HepG2 (cell line): Measurements from ENCODE around the gene CABP4. TPM values are rescaled to one million over a fixed set of nuclear protein-coding genes. Genes with fewer than 3 reads are reported as not detected.

Experiments
- AGO2 ChIP-seq: fragments of 200-400 bp; formaldehyde crosslinking; optimal IDR thresholded peaks from 2 replicates; pipeline ENCODE3; 2017; ENCODE audit warnings: mild to moderate bottlenecking, low read depth, low read length, moderate library complexity
- CC2D1A ChIP-seq: sonication (generic); formaldehyde crosslinking; IDR thresholded peaks from 2 replicates; pipeline ENCODE4 v1.8.1; 2023; ENCODE audit warnings: mild to moderate bottlenecking, missing genetic modification reagents
- HNRNPUL1 ChIP-seq: fragments of 200-400 bp; formaldehyde crosslinking; IDR thresholded peaks from 2 replicates; pipeline ENCODE4 v1.6.1; 2017; ENCODE audit warnings: low read depth, mild to moderate bottlenecking, low read length, moderate library complexity
- HOXA9 ChIP-seq: sonication (generic); formaldehyde crosslinking; IDR thresholded peaks from 2 replicates; pipeline ENCODE4 v1.8.1; 2022; ENCODE audit warnings: missing genetic modification reagents, mild to moderate bottlenecking, moderate library complexity, borderline replicate concordance
- KAT2B ChIP-seq: fragments of 150-350 bp; IDR thresholded peaks from 2 replicates; pipeline ENCODE4 v1.6.1; 2014; ENCODE audit warnings: low read depth, low read length, borderline replicate concordance
- KDM3A ChIP-seq: IDR thresholded peaks from 2 replicates; pipeline ENCODE4 v1.6.1; 2018; ENCODE audit warnings: low read depth, missing compliant biosample characterization
- NCOR1 ChIP-seq: fragments of 200-600 bp; sonication (generic); IDR thresholded peaks from 2 replicates; pipeline ENCODE4 v1.7.0; 2017; ENCODE audit warnings: antibody characterized with exemption, low read length, borderline replicate concordance
- NFYB ChIP-seq: sonication (generic); formaldehyde crosslinking; IDR thresholded peaks from 2 replicates; pipeline ENCODE4 v1.4.0; 2020; ENCODE audit warnings: missing genetic modification reagents
- TMF1 ChIP-seq: sonication (generic); formaldehyde crosslinking; IDR thresholded peaks from 2 replicates; pipeline ENCODE4 v1.8.1; 2022; ENCODE audit warnings: low read depth, missing genetic modification reagents
- ZNF224 ChIP-seq: sonication (generic); formaldehyde crosslinking; IDR thresholded peaks from 2 replicates; pipeline ENCODE4 v1.5.0; 2020; ENCODE audit warnings: mild to moderate bottlenecking, missing genetic modification reagents
- ZNF274 ChIP-seq: sonication (generic); formaldehyde crosslinking; IDR thresholded peaks from 2 replicates; pipeline ENCODE4 v1.5.1; 2020; ENCODE audit warnings: mild to moderate bottlenecking, missing genetic modification reagents
- ZNF546 ChIP-seq: sonication (generic); formaldehyde crosslinking; conservative IDR thresholded peaks from 2 replicates; pipeline ENCODE4 v1.8.1; 2023; ENCODE audit warnings: mild to moderate bottlenecking, missing genetic modification reagents
- ZNF567 ChIP-seq: sonication (generic); formaldehyde crosslinking; IDR thresholded peaks from 2 replicates; pipeline ENCODE4 v1.8.1; 2023; ENCODE audit warnings: mild to moderate bottlenecking, missing genetic modification reagents, borderline replicate concordance
- ZNF598 ChIP-seq: sonication (generic); formaldehyde crosslinking; IDR thresholded peaks from 2 replicates; pipeline ENCODE4 v1.5.1; 2020; ENCODE audit warnings: mild to moderate bottlenecking, missing genetic modification reagents, borderline replicate concordance
- ZNF615 ChIP-seq: sonication (generic); formaldehyde crosslinking; IDR thresholded peaks from 2 replicates; pipeline ENCODE4 v1.5.0; 2020; ENCODE audit warnings: mild to moderate bottlenecking, missing genetic modification reagents, borderline replicate concordance
- ZNF709 ChIP-seq: sonication (generic); formaldehyde crosslinking; IDR thresholded peaks from 2 replicates; pipeline ENCODE4 v1.5.0; 2020; ENCODE audit warnings: mild to moderate bottlenecking, missing genetic modification reagents
- ZNF841 ChIP-seq: sonication (generic); formaldehyde crosslinking; IDR thresholded peaks from 2 replicates; pipeline ENCODE4 v1.8.1; 2023; ENCODE audit warnings: missing genetic modification reagents, borderline replicate concordance
- polyA plus RNA-seq, 8 experiments: library from polyadenylated mRNA; depleted of rRNA in 3 of 8; stranded (reverse) in 7 of 8; unstranded in 1 of 8; fragments of >200 nt; fragmentation: Illumina TruSeq in 4 of 8; extraction: Trizol in 4 of 8; gene quantifications; 2 replicates each; pipeline versions ENCODE4 v1.2.1 to v1.2.3, GENCODE V29; 2011 to 2016; ENCODE audit warnings: low read depth in 4 of 8, missing spikeins in 1 of 8, mixed read lengths in 1 of 8; ENCODE audit not compliant: insufficient read depth in 1 of 8
- total RNA-seq, 5 experiments: library from RNA; depleted of rRNA; stranded (reverse); fragments of >200 nt; fragmentation: Illumina TruSeq; extraction: Trizol; gene quantifications; 2 replicates each; pipeline ENCODE4 v1.2.3, GENCODE V29; 2016; ENCODE audit warnings: low read depth in 1 of 5
- TF ChIP-seq, protein P1 (sequence below): sonication (generic); formaldehyde crosslinking; IDR thresholded peaks from 2 replicates; pipeline ENCODE4 v1.9.0; 2021; ENCODE audit warnings: missing genetic modification reagents, borderline replicate concordance
- TF ChIP-seq, protein P2 (sequence below): sonication (generic); formaldehyde crosslinking; IDR thresholded peaks from 2 replicates; pipeline ENCODE4 v1.4.0; 2020; ENCODE audit warnings: missing genetic modification reagents; ENCODE audit errors: not compliant biosample characterization
- TF ChIP-seq, protein P3 (sequence below): sonication (generic); formaldehyde crosslinking; IDR thresholded peaks from 2 replicates; pipeline ENCODE4 v1.4.0; 2020; ENCODE audit warnings: missing genetic modification reagents, borderline replicate concordance
- TF ChIP-seq, protein P4 (sequence below): IDR thresholded peaks from 2 replicates; pipeline ENCODE4 v1.6.1; 2016; ENCODE audit warnings: missing genetic modification reagents, missing compliant biosample characterization

CABP4 gene
- total and polyA plus RNA-seq, 2 of the 13 experiments (the other 11 are each of a cell fraction or from before 2014, with no cell fraction given): not detected

DNA sequence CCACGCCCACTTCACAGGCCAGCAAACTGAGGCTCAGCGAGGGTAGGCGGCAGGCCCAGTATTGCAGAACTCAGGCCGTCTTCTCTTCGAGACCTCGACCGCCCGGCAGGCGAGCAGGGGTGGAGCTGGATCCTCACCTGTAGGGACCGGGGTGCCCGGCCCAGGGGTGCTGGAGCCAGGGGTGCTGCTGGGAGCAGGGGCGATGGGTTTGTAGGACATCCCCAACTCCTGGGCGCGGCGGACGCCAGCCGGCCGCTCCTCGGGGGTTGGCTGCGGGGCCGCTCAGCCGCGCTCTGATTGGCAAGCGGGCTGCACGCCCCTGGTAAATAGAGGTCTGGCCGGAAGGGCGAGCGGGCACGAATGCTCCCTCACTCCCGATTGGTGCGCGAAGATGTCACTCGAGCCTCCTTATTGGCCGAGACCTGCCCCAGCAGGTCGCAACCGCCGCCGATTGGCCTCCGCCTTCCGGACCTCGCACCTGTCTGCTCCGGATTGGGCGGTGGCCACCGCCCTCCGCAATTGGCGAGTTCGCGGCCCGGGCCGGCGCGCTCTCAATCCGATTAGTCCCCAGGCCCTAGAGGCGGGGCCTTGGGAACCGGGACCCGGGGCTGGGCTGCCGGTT, 52.8 kb downstream of the CABP4 start, which contains the start of gene CDK2AP2 (continued):
- TF ChIP-seq ZNF841 (no peak), HOXA9 (no peak), AGO2 (peak; percentile 54), ZNF224 (CRISPR knock-in tag) (0 out of 2 replicates have a peak, but pooled peaks have one; percentile 55), KDM3A (peak; percentile 26; the same call in 1 of the 2 replicates), NFYB (peak; percentile 97), ZNF598 (CRISPR knock-in tag) (peak; percentile 24; the same call in 1 of the 2 replicates), NCOR1 (peak; percentile 50; the same call in 1 of the 2 replicates), HNRNPUL1 (no peak), ZNF615 (CRISPR knock-in tag) (no peak; the same call in 1 of the 2 replicates), ZNF709 (CRISPR knock-in tag) (peak; percentile 78; the same call in 1 of the 2 replicates), ZNF274 (CRISPR knock-in tag) (peak; percentile 74; the same call in 1 of the 2 replicates), CC2D1A (CRISPR knock-in tag) (no peak), ZNF546 (peak; percentile 41; the same call in 1 of the 2 replicates), KAT2B (no peak), ZNF567 (no peak), TMF1 (CRISPR knock-in tag) (no peak)
- TF ChIP-seq, protein P1, sequence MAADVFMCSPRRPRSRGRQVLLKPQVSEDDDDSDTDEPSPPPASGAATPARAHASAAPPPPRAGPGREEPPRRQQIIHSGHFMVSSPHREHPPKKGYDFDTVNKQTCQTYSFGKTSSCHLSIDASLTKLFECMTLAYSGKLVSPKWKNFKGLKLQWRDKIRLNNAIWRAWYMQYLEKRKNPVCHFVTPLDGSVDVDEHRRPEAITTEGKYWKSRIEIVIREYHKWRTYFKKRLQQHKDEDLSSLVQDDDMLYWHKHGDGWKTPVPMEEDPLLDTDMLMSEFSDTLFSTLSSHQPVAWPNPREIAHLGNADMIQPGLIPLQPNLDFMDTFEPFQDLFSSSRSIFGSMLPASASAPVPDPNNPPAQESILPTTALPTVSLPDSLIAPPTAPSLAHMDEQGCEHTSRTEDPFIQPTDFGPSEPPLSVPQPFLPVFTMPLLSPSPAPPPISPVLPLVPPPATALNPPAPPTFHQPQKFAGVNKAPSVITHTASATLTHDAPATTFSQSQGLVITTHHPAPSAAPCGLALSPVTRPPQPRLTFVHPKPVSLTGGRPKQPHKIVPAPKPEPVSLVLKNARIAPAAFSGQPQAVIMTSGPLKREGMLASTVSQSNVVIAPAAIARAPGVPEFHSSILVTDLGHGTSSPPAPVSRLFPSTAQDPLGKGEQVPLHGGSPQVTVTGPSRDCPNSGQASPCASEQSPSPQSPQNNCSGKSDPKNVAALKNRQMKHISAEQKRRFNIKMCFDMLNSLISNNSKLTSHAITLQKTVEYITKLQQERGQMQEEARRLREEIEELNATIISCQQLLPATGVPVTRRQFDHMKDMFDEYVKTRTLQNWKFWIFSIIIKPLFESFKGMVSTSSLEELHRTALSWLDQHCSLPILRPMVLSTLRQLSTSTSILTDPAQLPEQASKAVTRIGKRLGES (CRISPR knock-in tag): no peak
- TF ChIP-seq, protein P2, sequence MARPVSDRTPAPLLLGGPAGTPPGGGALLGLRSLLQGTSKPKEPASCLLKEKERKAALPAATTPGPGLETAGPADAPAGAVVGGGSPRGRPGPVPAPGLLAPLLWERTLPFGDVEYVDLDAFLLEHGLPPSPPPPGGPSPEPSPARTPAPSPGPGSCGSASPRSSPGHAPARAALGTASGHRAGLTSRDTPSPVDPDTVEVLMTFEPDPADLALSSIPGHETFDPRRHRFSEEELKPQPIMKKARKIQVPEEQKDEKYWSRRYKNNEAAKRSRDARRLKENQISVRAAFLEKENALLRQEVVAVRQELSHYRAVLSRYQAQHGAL: no peak
- TF ChIP-seq, protein P3, sequence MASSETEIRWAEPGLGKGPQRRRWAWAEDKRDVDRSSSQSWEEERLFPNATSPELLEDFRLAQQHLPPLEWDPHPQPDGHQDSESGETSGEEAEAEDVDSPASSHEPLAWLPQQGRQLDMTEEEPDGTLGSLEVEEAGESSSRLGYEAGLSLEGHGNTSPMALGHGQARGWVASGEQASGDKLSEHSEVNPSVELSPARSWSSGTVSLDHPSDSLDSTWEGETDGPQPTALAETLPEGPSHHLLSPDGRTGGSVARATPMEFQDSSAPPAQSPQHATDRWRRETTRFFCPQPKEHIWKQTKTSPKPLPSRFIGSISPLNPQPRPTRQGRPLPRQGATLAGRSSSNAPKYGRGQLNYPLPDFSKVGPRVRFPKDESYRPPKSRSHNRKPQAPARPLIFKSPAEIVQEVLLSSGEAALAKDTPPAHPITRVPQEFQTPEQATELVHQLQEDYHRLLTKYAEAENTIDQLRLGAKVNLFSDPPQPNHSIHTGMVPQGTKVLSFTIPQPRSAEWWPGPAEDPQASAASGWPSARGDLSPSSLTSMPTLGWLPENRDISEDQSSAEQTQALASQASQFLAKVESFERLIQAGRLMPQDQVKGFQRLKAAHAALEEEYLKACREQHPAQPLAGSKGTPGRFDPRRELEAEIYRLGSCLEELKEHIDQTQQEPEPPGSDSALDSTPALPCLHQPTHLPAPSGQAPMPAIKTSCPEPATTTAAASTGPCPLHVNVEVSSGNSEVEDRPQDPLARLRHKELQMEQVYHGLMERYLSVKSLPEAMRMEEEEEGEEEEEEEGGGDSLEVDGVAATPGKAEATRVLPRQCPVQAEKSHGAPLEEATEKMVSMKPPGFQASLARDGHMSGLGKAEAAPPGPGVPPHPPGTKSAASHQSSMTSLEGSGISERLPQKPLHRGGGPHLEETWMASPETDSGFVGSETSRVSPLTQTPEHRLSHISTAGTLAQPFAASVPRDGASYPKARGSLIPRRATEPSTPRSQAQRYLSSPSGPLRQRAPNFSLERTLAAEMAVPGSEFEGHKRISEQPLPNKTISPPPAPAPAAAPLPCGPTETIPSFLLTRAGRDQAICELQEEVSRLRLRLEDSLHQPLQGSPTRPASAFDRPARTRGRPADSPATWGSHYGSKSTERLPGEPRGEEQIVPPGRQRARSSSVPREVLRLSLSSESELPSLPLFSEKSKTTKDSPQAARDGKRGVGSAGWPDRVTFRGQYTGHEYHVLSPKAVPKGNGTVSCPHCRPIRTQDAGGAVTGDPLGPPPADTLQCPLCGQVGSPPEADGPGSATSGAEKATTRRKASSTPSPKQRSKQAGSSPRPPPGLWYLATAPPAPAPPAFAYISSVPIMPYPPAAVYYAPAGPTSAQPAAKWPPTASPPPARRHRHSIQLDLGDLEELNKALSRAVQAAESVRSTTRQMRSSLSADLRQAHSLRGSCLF: no peak
- TF ChIP-seq, protein P4, sequence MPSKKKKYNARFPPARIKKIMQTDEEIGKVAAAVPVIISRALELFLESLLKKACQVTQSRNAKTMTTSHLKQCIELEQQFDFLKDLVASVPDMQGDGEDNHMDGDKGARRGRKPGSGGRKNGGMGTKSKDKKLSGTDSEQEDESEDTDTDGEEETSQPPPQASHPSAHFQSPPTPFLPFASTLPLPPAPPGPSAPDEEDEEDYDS (CRISPR knock-in tag): peak; percentile 92
